Measurements from ENCODE around the gene TBL1X. TPM values are rescaled to one million over a fixed set of nuclear protein-coding genes. Genes with fewer than 3 reads are reported as not detected.

The TBL1X gene
- total RNA-seq, 1 experiment from 2014 or later, result 17.6 TPM

GRCh38 chrX:9537781-9538180, 72.9 kb downstream of the TBL1X start:
- Histone ChIP-seq H3K36me3 (ENCODE audit: low read depth) (no peaks in the 10 kb centered on the region), H3K9me2 (ENCODE audit: insufficient read depth) (no peaks in the 10 kb centered on the region), H3K4me2 (no peak overlapping the region), H4K20me1 (ENCODE audit: insufficient read depth) (no peaks in the 10 kb centered on the region), H3F3A (ENCODE audit: insufficient read depth, low read depth) (no peaks in the 10 kb centered on the region), H3K27me3 (ENCODE audit: insufficient read depth, low read depth) (no peaks in the 10 kb centered on the region), H3K4me1 (replicated peaks; ENCODE audit: insufficient read depth) (no peaks in the 10 kb centered on the region), H3K79me2 (ENCODE audit: low read depth) (no peaks in the 10 kb centered on the region), H3K4me3 (no peak overlapping the region), H3K9me3 (ENCODE audit: insufficient read depth, low read depth) (no peaks in the 10 kb centered on the region), H3K27ac (no peak overlapping the region), H2AFZ (no peak overlapping the region)
- BruUV-seq (replicated peaks), result no TSS peak
- ChIA-PET CTCF (no interaction called here), POLR2A (ENCODE audit: unreplicated experiment) (no interaction called here)
- TF ChIP-seq EZH2 (IDR thresholded peaks at IDR 0.05; ENCODE audit: low read depth) (no peak), CTCF (conservative IDR thresholded peaks at IDR 0.05) (no peak)
- DNase-seq, result no peak
- intact Hi-C loops (cut with micrococcal nuclease; ENCODE audit: unreplicated experiment), result no loop called here

- Histone ChIP-seq H3K9me2 (ENCODE audit: insufficient read depth) (no peaks in the 10 kb centered on the region), H3K4me3 (no peak overlapping the region), H3K27ac (no peak overlapping the region), H3K9me3 (ENCODE audit: insufficient read depth, low read depth) (no peaks in the 10 kb centered on the region), H2AFZ (no peak overlapping the region), H3K4me2 (no peak overlapping the region), H3K27me3 (ENCODE audit: insufficient read depth, low read depth) (no peaks in the 10 kb centered on the region), H3K4me1 (replicated peaks; ENCODE audit: insufficient read depth) (no peaks in the 10 kb centered on the region), H4K20me1 (ENCODE audit: insufficient read depth) (no peaks in the 10 kb centered on the region), H3K79me2 (ENCODE audit: low read depth) (no peaks in the 10 kb centered on the region), H3K36me3 (ENCODE audit: low read depth) (no peaks in the 10 kb centered on the region), H3F3A (ENCODE audit: insufficient read depth, low read depth) (no peaks in the 10 kb centered on the region)
- no peak for DNase-seq
- POLR2A ChIA-PET (ENCODE audit: unreplicated experiment), result no interaction called here
- no peak for TF ChIP-seq CTCF (conservative IDR thresholded peaks at IDR 0.05)
- TF ChIP-seq EZH2 (IDR thresholded peaks at IDR 0.05; ENCODE audit: low read depth), result no peak
- intact Hi-C loops (cut with micrococcal nuclease; ENCODE audit: unreplicated experiment), result no loop called here
- CTCF ChIA-PET, result no interaction called here
- BruUV-seq (replicated peaks), result no TSS peak
Measured at GRCh38 chrX:9538544-9539045, 73.7 kb downstream of the TBL1X start.

GRCh38 chrX:9539605-9540387, 74.9 kb downstream of the TBL1X start:
- no peak for TF ChIP-seq CTCF (conservative IDR thresholded peaks at IDR 0.05)
- ChIA-PET POLR2A (ENCODE audit: unreplicated experiment) (no interaction called here), CTCF (no interaction called here)
- Histone ChIP-seq H2AFZ (no peak overlapping the region), H3K4me3 (no peak overlapping the region), H3K36me3 (ENCODE audit: low read depth) (no peaks in the 10 kb centered on the region), H4K20me1 (ENCODE audit: insufficient read depth) (no peaks in the 10 kb centered on the region), H3K27ac (no peak overlapping the region), H3K4me1 (replicated peaks; ENCODE audit: insufficient read depth) (no peaks in the 10 kb centered on the region), H3K4me2 (no peak overlapping the region), H3K9me2 (ENCODE audit: insufficient read depth) (no peaks in the 10 kb centered on the region), H3F3A (ENCODE audit: insufficient read depth, low read depth) (no peaks in the 10 kb centered on the region), H3K9me3 (ENCODE audit: insufficient read depth, low read depth) (no peaks in the 10 kb centered on the region), H3K79me2 (ENCODE audit: low read depth) (no peaks in the 10 kb centered on the region), H3K27me3 (ENCODE audit: insufficient read depth, low read depth) (no peaks in the 10 kb centered on the region)
- BruUV-seq (replicated peaks), result no TSS peak
- intact Hi-C loops (cut with micrococcal nuclease; ENCODE audit: unreplicated experiment), result no loop called here
- no peak for DNase-seq

Measured in PC-9 (cell line).